ENCODE measurements around the gene JAM3.

GRCh38 chr11:134021326-134021725 is 47.5 kb upstream of the JAM3 start:
- TF ChIP-seq RFX5 (IDR thresholded peaks at IDR 0.05; ENCODE audit: low read depth, low read length) = no peak
- no peak for TF ChIP-seq POLR2A (IDR thresholded peaks at IDR 0.05; ENCODE audit: low read depth, low read length)
- TF ChIP-seq, protein P1, sequence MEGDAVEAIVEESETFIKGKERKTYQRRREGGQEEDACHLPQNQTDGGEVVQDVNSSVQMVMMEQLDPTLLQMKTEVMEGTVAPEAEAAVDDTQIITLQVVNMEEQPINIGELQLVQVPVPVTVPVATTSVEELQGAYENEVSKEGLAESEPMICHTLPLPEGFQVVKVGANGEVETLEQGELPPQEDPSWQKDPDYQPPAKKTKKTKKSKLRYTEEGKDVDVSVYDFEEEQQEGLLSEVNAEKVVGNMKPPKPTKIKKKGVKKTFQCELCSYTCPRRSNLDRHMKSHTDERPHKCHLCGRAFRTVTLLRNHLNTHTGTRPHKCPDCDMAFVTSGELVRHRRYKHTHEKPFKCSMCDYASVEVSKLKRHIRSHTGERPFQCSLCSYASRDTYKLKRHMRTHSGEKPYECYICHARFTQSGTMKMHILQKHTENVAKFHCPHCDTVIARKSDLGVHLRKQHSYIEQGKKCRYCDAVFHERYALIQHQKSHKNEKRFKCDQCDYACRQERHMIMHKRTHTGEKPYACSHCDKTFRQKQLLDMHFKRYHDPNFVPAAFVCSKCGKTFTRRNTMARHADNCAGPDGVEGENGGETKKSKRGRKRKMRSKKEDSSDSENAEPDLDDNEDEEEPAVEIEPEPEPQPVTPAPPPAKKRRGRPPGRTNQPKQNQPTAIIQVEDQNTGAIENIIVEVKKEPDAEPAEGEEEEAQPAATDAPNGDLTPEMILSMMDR (conservative IDR thresholded peaks at IDR 0.05; ENCODE audit: low read depth, low read length) = no peak
- no peak for TF ChIP-seq MXI1 (IDR thresholded peaks at IDR 0.05; ENCODE audit: borderline replicate concordance, low read depth, low read length)
- TF ChIP-seq SMC3 (IDR thresholded peaks at IDR 0.05; ENCODE audit: low read depth, low read length) = no peak
- no peak for TF ChIP-seq CEBPB (IDR thresholded peaks at IDR 0.05; ENCODE audit: low read depth, low read length)
- TF ChIP-seq RCOR1 (IDR thresholded peaks at IDR 0.05; ENCODE audit: insufficient replicate concordance, low read length) = no peak
- no peak for TF ChIP-seq CHD1 (IDR thresholded peaks at IDR 0.05; ENCODE audit: low read depth, low read length)
